HL-60 (cell line): Measurements from ENCODE around the gene TMTC2.

Experiments used
- CTCF ChIP-seq: IDR thresholded peaks from one replicate; pipeline ENCODE4 v1.5.1; 2011; ENCODE audit warnings: low read length, control low read depth, inconsistent platforms; ENCODE audit not compliant: insufficient read depth
- GABPA ChIP-seq: IDR thresholded peaks from 2 replicates; pipeline ENCODE4 v1.6.1; 2012; ENCODE audit warnings: low read depth
- REST ChIP-seq: IDR thresholded peaks from 2 replicates; pipeline ENCODE4 v1.6.1; 2012; ENCODE audit warnings: low read depth; ENCODE audit not compliant: insufficient replicate concordance

GRCh38 chr12:83008703-83009102 is 322.0 kb downstream of the TMTC2 start:
- TF ChIP-seq GABPA (no peak), CTCF (no peak), REST (no peak)
